ENCODE data around the gene IDUA.

GRCh38 chr4:947491-947971, 39.3 kb upstream of the IDUA start:
- no peak for TF ChIP-seq POLR2A (IDR thresholded peaks at IDR 0.05)
- TF ChIP-seq, protein P1, sequence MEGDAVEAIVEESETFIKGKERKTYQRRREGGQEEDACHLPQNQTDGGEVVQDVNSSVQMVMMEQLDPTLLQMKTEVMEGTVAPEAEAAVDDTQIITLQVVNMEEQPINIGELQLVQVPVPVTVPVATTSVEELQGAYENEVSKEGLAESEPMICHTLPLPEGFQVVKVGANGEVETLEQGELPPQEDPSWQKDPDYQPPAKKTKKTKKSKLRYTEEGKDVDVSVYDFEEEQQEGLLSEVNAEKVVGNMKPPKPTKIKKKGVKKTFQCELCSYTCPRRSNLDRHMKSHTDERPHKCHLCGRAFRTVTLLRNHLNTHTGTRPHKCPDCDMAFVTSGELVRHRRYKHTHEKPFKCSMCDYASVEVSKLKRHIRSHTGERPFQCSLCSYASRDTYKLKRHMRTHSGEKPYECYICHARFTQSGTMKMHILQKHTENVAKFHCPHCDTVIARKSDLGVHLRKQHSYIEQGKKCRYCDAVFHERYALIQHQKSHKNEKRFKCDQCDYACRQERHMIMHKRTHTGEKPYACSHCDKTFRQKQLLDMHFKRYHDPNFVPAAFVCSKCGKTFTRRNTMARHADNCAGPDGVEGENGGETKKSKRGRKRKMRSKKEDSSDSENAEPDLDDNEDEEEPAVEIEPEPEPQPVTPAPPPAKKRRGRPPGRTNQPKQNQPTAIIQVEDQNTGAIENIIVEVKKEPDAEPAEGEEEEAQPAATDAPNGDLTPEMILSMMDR (IDR thresholded peaks at IDR 0.05) = no peak
